Measurements from ENCODE around the gene SINHCAF. TPM values are rescaled to one million over a fixed set of nuclear protein-coding genes. Genes with fewer than 3 reads are reported as not detected.
A peak's percentile ranks its signal among the peaks of the same experiment; 100 is the strongest.

Gene SINHCAF
- total RNA-seq, 1 donor from 2014 or later = 157 TPM

DNA sequence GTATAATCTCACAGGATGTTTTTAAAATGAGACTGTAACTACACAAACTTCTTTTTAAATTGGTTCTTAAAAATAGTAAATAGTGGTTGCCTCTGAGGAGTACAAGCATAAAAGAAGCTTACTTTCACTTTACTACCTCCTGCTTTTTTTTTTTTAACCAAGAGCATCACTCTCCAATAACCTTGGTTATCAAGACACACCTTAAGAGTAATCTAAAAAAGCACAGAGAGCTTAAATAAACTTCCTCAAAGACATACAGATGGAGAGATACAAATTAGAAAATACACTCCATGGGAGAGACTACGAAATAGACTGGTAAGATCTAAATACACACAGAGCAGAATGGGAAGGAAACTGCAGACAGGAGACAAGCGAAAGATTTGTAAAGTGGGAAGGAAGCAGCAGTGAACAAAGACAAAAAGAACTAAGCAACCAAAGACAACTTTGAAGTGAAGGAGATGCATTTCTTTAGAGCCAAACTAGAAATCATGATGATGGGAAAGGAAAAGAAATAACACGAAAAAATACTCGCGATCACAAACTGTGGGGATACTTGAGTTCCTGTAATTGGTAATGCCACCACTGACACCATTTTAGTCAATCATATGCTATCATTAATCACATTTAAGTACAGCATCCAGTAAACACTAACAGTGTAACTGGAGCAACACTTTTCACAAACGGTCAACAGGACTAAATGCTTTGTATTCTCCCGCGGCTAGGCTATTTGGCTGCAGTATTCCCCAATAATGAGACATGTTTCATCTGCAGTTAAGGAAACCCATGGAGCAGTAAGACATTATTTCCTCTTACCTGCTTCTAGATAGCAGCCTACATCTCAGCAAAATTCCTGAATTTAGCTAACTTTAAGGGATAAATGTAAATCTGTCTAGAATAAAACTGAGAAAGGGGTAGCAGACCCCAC lies 8.2 kb downstream of the SINHCAF start:
- H3K36me3 Mint-ChIP-seq (ENCODE audit: low read depth) = peaks cover 14% of the 10 kb centered on the region
- intact Hi-C loops (cut with micrococcal nuclease) = loop anchor here (1.0 kb wide), 2 partner anchors 9 to 19 kb away; partner anchors contain the start of gene SINHCAF
- DNase-seq = no peak
- TF ChIP-seq, protein P1, sequence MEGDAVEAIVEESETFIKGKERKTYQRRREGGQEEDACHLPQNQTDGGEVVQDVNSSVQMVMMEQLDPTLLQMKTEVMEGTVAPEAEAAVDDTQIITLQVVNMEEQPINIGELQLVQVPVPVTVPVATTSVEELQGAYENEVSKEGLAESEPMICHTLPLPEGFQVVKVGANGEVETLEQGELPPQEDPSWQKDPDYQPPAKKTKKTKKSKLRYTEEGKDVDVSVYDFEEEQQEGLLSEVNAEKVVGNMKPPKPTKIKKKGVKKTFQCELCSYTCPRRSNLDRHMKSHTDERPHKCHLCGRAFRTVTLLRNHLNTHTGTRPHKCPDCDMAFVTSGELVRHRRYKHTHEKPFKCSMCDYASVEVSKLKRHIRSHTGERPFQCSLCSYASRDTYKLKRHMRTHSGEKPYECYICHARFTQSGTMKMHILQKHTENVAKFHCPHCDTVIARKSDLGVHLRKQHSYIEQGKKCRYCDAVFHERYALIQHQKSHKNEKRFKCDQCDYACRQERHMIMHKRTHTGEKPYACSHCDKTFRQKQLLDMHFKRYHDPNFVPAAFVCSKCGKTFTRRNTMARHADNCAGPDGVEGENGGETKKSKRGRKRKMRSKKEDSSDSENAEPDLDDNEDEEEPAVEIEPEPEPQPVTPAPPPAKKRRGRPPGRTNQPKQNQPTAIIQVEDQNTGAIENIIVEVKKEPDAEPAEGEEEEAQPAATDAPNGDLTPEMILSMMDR (IDR thresholded peaks at IDR 0.05) = no peak
- H3K9me3 Mint-ChIP-seq = no peaks in the 10 kb centered on the region
- H3K4me1 Mint-ChIP-seq = peaks cover 83% of the 10 kb centered on the region
- CTCF ChIA-PET = no interaction called here
- no peaks in the 10 kb centered on the region for H3K27me3 Mint-ChIP-seq
- peak; percentile 46 for ATAC-seq (ENCODE audit: low read depth)
- H3K4me3 Mint-ChIP-seq = peak overlapping the region; percentile 79
- POLR2A ChIA-PET = interaction anchor here (0.6 to 1.4 kb wide), 4 partner anchors 7 to 364 kb away, joined by 3 to 11 read pairs (median 3); no protein-coding TSS in a partner anchor
- peak overlapping the region; percentile 82 for H3K27ac Mint-ChIP-seq

DNA sequence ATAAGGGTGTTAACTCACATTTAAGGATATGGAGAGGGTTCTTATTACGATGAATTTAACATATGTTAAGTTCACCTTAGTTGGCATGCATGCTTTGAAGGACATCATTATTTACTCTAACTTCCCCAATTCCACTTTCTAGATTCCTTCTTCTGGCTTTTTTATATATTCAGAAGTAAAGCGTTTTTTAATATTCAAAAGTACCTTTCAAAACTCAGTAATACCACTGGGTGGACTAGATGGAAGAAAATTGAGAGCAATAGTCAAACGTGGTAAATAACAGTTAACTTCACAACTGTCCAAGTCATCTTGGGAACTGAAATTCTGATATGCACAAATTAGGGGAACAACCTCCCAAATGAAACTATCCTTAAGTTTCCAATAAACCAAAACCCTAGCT lies 9.1 kb downstream of the SINHCAF start:
- H3K9me3 Mint-ChIP-seq = no peaks in the 10 kb centered on the region
- peaks cover 84% of the 10 kb centered on the region for H3K4me1 Mint-ChIP-seq
- no peaks in the 10 kb centered on the region for H3K27me3 Mint-ChIP-seq
- peaks cover 22% of the 10 kb centered on the region for H3K36me3 Mint-ChIP-seq (ENCODE audit: low read depth)
- intact Hi-C loops (cut with micrococcal nuclease) = loop anchor here (1.0 kb wide), 2 partner anchors 9 to 19 kb away; partner anchors contain the start of gene SINHCAF
- H3K4me3 Mint-ChIP-seq = peak overlapping the region; percentile 79
- DNase-seq = no peak
- POLR2A ChIA-PET = interaction anchor here (0.6 to 1.4 kb wide), 6 partner anchors 8 to 495 kb away, joined by 3 to 11 read pairs (median 3); partner anchors contain the start of gene SINHCAF
- ATAC-seq (ENCODE audit: low read depth) = peak; percentile 15
- TF ChIP-seq, protein P1 (IDR thresholded peaks at IDR 0.05) = no peak
- peak overlapping the region; percentile 82 for H3K27ac Mint-ChIP-seq
- CTCF ChIA-PET = no interaction called here

DNA sequence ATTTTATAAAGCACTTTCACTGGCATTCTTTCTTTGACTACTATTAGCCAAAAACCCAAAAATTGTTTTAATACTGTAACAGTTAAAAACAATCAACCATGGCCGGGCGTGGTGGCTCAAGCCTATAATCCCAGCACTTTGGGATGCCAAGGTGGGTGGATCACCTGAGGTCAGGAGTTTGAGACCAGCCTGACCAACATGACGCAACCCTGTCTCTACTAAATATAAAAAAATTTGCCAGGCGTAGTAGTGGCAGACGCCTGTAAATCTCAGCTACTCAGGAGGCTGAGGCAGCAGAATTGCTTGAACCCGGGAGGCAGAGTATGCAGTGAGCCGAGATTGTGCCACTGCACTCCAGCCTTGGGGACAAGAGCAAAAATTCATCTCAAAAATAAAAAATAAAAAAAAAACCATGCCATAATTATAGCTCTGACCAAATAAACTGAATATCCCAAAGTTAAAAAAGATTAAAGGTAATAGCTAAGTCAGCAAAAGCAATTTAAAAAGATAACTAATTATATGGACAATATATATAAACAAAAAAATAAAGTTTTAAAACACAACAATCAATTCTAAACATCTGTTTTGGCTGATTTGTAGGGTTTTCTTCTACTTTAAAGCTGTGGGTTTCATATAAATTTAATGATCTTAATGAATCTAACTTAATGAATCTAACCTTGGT lies 10.0 kb downstream of the SINHCAF start:
- ChIA-PET POLR2A (no interaction called here), CTCF (no interaction called here)
- Mint-ChIP-seq H3K4me3 (no peak overlapping the region), H3K9me3 (no peaks in the 10 kb centered on the region), H3K4me1 (peaks cover 81% of the 10 kb centered on the region), H3K36me3 (ENCODE audit: low read depth) (peaks cover 32% of the 10 kb centered on the region), H3K27me3 (no peaks in the 10 kb centered on the region), H3K27ac (peak overlapping the region; percentile 42)
- ATAC-seq (ENCODE audit: low read depth) (no peak), DNase-seq (no peak)
- TF ChIP-seq, protein P1 (IDR thresholded peaks at IDR 0.05) = no peak
- intact Hi-C loops (cut with micrococcal nuclease) = no loop called here

DNA sequence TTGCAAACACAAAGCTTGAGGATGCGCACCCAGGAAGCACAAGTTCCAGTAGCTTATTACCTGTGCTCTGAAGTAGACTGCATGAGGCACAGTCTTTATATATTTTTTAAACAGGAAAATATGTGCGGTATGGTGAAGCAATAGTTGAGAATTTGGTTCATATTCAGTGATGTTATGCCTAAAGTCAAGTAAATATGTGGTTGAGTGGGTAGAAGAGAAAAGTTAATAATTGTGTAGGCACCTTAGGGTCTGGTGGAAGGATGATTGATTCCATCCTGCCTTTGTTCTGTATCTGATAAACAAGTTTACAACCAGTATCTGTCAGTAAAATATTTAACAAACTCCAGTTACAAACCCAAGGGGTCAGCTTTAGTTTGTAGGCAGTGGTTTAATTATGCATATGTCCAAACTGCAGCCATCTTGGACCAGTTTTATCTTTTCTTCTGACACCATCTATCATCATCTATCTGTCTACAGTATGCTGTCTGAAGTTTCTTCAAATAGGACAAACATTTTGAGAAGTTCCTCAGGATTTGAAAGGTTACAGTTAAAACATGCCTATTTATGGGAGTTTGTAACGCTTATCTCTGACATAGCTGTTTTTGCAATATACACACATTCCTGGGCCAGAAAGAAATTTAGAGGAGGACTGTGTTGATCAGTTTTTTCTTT lies 10.8 kb downstream of the SINHCAF start:
- POLR2A ChIA-PET = interaction anchor here (0.6 to 1.2 kb wide), 4 partner anchors 11 to 322 kb away, joined by 3 to 4 read pairs (median 3); partner anchors contain the start of gene SINHCAF
- TF ChIP-seq, protein P1 (IDR thresholded peaks at IDR 0.05) = no peak
- Mint-ChIP-seq H3K4me1 (peaks cover 77% of the 10 kb centered on the region), H3K36me3 (ENCODE audit: low read depth) (peaks cover 39% of the 10 kb centered on the region), H3K9me3 (no peaks in the 10 kb centered on the region), H3K27me3 (no peaks in the 10 kb centered on the region), H3K4me3 (no peak overlapping the region), H3K27ac (no peak overlapping the region)
- ATAC-seq (ENCODE audit: low read depth) (no peak), DNase-seq (no peak)
- CTCF ChIA-PET = no interaction called here
- intact Hi-C loops (cut with micrococcal nuclease) = no loop called here

Measured in activated B cell treated with CpG ODN at 0.5 μM for 24 hours (primary cell).